ENCODE measurements around the gene DCLRE1C.
"Not testable (repeated sequence)": the region's sequence is repeated elsewhere in the genome, so short reads cannot be mapped to it uniquely, and the experiment has no call there.

- not testable (repeated sequence) for TF ChIP-seq POLR2A, CTCF (IDR thresholded peaks at IDR 0.05)
Measured at GRCh38 chr10:14993500-14994455, 39.9 kb upstream of the DCLRE1C start.
